Mucosa of gallbladder (tissue), 1 donor: ENCODE data around the gene ABCA10. TPM values are rescaled to one million over a fixed set of nuclear protein-coding genes. Genes with fewer than 3 reads are reported as not detected.

Experiments used
- DNase-seq: peaks from one replicate; pipeline ENCODE4 v3.0.0-alpha.2; 2020; ENCODE audit warnings: low spot score
- total RNA-seq: library from RNA; stranded (reverse); gene quantifications from one replicate; pipeline ENCODE4 v1.2.1, GENCODE V29; 2021
- donor health status: DM: no; HTN: no; CAD: no.

ABCA10 gene
- total RNA-seq, 1 donor from 2014 or later: 8.7 TPM

GRCh38 chr17:69103557-69104233 lies 124.9 kb downstream of the ABCA10 start:
- no peak for DNase-seq

- no peak for DNase-seq
These were observed 130.0 kb downstream of the ABCA10 start for GRCh38 chr17:69098625-69099024.

Other genes with a start within 250 kb of the ABCA10 start
- 7.3 TPM for gene ABCA9, start 167.9 kb downstream of the ABCA10 start, total RNA-seq
- gene ABCA6, start 86.9 kb downstream of the ABCA10 start, total RNA-seq: 15.6 TPM
- gene ABCA5, start 98.3 kb upstream of the ABCA10 start, total RNA-seq: 22.8 TPM
- gene MAP2K6, start 185.9 kb upstream of the ABCA10 start, total RNA-seq: 20.1 TPM